ENCODE results near the gene ZNF530.

Gene ZNF530

DNA sequence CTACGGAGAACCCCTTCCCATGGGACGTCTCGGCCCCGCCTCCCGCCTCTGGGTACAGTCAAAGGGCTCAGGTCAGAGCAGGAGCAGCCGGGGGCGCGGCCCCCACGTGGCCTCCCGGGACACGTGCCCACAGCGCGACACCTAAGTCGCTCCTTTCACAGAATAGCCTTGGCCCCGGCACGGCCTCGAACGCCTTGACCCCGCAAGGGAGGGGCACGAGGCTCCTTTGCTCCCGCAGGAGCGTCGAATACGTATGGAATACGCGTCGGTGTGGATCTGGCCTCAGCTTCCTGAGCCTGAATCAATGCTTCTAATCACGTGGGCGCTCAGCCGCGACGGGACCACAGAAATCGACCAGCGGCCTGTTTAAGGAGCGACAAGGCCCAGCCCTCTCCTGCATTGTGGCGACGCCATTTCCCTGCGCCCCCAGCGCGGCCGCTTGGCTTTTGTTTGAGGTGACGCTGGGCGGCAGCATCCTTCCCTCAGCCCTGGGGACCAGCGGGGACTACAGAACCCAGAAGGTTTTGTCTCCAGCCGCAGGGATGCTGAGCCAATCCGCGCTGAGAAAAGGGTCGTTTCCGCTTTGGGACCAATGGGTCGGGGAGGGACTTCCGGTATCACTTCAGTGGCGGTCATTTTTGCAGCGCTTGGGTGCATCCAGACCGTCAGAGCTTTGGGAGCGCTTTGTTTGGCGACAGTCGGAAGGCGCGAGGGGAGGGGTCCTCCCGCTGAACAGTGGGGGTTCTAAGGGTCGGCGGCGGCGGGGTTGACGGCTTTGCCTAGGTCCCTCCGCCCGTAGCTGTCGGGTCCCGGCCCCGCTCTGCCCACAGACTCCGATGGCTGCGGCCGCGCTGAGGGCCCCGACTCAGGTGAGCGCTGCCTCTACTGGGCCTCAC is 15.9 kb upstream of the ZNF530 start, which contains the start of gene ZIK1:
Gene ZIK1 (plus strand): TSS at position 625 of the 896 bp plus-strand sequence. CDS start 212 bp downstream, at position 837.
- TF ChIP-seq, protein P1, sequence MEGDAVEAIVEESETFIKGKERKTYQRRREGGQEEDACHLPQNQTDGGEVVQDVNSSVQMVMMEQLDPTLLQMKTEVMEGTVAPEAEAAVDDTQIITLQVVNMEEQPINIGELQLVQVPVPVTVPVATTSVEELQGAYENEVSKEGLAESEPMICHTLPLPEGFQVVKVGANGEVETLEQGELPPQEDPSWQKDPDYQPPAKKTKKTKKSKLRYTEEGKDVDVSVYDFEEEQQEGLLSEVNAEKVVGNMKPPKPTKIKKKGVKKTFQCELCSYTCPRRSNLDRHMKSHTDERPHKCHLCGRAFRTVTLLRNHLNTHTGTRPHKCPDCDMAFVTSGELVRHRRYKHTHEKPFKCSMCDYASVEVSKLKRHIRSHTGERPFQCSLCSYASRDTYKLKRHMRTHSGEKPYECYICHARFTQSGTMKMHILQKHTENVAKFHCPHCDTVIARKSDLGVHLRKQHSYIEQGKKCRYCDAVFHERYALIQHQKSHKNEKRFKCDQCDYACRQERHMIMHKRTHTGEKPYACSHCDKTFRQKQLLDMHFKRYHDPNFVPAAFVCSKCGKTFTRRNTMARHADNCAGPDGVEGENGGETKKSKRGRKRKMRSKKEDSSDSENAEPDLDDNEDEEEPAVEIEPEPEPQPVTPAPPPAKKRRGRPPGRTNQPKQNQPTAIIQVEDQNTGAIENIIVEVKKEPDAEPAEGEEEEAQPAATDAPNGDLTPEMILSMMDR (IDR thresholded peaks at IDR 0.05), result no peak; the same call in 1 of the 2 replicates

DNA sequence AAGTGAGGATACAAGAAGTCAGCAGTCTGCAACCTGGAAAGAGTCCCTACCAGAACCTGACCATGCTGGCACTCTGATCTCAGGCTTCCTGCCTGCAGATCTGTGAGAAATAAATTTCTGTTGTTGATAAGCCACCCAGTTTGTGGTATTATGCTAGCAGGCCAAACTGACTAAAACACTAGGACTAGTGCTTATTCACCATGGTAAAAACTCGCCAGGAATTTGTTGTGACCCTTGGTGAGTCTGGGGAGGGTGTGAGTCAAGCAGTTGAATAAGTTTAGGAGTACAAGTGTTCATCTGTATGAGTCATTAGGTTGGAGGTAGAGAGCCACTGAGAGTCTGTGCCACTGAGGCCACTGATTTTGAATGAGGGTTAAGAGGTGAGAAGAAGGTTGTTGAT is 12.2 kb upstream of the ZNF530 start:
- TF ChIP-seq, protein P1 (IDR thresholded peaks at IDR 0.05), result no peak

DNA sequence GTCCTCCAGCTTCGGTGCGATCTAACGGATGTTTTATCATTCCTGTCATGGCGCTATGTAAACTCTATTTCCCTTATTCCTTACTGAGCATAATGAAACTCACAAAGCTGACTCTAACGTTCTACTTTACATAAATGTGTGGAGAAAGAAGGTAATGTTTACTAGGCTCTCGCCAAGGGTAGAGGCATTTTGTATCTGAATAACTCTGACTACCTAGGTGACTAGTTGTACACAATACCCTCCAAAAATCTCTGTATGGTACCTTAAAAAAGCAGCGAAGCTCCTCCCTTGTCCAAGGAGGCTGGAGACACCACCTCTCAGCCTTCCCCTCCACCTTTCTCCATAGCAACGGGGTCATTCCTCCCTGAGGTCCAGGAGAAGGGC is 316 bp upstream of the ZNF530 start:
- TF ChIP-seq, protein P1 (IDR thresholded peaks at IDR 0.05), result no peak

DNA sequence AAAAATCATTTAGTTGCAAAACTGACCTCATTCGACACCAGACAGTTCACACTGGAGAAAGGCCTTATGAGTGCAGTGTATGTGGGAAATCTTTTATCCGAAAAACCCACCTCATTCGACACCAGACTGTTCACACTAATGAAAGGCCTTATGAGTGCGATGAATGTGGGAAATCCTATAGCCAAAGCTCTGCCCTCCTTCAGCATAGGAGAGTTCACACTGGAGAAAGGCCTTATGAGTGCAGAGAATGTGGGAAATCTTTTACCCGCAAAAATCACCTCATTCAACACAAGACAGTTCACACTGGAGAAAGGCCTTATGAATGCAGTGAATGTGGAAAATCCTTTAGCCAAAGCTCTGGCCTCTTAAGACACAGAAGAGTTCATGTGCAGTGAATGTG is 7.2 kb downstream of the ZNF530 start:
- TF ChIP-seq, protein P1 (IDR thresholded peaks at IDR 0.05), result no peak

DNA sequence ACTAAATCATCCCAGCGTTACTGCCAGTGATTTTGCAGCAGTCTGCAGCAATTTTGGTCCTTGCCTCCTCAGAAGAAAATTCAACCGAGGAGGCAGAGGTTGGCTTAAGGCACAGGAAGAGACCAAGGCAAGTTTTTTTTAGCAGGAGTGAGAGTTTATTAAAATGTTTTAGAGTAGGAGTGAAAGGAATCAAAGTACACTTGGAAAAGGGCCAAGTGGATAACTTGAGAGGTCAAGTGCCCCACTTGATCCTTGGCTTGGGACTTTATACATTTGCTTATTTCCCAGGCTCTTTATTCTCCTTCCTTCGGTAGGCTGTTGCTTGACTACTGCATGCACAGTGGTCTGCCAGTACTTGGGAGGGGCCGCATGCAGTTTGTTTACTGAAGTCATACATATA is 11.4 kb downstream of the ZNF530 start:
- TF ChIP-seq, protein P1 (IDR thresholded peaks at IDR 0.05), result no peak

DNA sequence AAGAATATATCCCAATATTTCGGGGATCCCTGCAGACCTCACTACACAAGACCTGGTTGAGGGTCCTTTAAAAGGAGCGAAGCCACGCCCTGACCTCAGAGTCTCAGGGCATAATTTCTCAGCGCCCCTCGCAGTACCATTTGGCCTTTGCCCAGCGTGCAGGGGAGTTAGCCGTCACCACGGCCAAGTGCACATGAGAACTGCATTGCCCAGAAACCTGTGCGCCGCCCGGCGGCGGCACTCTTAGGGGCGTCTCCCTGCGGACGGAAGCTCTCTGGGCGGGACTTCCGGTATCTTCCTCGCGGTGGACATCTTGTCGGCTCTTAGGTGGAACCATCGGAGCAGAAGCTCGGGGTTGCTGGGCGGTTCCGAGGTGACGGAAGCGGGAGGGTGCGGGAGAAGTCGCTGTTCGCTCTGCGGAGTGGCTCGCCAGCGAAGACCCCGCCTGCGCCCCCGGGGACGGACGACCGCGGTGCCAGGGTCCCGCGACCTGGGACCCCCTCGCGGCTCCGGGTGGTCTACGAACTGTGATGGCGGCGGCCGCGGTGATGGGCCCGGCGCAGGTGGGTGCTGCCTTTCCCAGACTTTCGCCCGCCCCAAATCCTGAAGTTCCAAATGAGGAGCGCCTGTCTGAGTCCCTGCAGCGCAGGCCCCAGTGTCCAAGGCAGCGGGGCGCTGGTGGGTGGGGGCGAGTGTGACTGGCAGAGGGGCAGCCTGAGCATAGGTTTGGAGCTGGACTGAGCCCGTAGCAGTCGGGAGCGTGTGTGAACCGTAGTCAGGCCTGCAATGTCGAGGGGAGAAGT is 14.5 kb downstream of the ZNF530 start, which contains the start of gene ZNF134:
Gene ZNF134 (plus strand): TSS at position 302 of the 803 bp plus-strand sequence. CDS start 5,227 bp downstream, outside the sequence.
- TF ChIP-seq, protein P1 (IDR thresholded peaks at IDR 0.05), result no peak

DNA sequence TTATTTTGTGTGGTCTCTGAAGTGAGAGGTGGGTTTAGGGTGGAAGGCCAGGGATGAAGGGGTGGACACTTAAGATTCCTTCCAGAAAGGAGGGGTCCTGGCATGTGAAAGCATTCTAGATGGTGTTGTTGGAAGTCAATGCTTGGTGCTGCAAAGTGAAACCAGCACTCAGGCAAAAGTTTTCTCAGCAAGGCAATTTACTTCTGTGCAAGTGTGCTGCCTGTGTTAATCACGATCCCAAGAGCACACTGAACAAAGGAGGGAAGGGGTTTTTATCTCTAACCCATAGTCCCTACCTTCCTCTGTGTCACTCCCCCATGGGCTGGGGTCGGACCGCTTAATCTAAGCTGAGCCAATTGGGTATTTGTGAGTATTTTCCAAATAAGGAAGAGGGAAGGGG is 15.7 kb downstream of the ZNF530 start:
- TF ChIP-seq, protein P1 (IDR thresholded peaks at IDR 0.05), result no peak

Measured in LNCAP (cell line).